ENCODE data around the gene PTPA. TPM values are rescaled to one million over a fixed set of nuclear protein-coding genes. Genes with fewer than 3 reads are reported as not detected.
A peak's percentile ranks its signal among the peaks of the same experiment; 100 is the strongest.

PTPA gene
- total and polyA plus RNA-seq, 2 donors (not counting 3 experiments of a cell fraction or from before 2014, with no cell fraction given), result 97.7 to 121 TPM

GRCh38 chr9:129146441-129146941 lies 35.3 kb downstream of the PTPA start:
- Histone ChIP-seq H3K27me3 (ENCODE audit: control insufficient read depth in 2 of 2, insufficient read depth in 2 of 2, low read length in 2 of 2) (no peaks in the 10 kb centered on the region), H4K20me1 (replicated peaks; ENCODE audit: control insufficient read depth, extremely low read depth, insufficient read depth, low read length) (no peaks in the 10 kb centered on the region), H3K9ac (replicated peaks; ENCODE audit: extremely low read depth, insufficient read depth, low read length) (no peak overlapping the region), H3K4me3 (replicated peaks in 1 of 3; ENCODE audit: insufficient read depth in 1 of 3, low read depth in 1 of 3, low read length in 3 of 3) (no peak overlapping the region), H3K27ac (ENCODE audit: insufficient read depth, low read depth, low read length) (peak overlapping the region; percentile 31), H3K9me3 (replicated peaks; ENCODE audit: control insufficient read depth, insufficient read depth, low read length) (no peaks in the 10 kb centered on the region), H3K79me2 (ENCODE audit: control insufficient read depth, insufficient read depth, low read length) (peaks cover 4% of the 10 kb centered on the region), H3K9me1 (replicated peaks; ENCODE audit: control insufficient read depth, extremely low read depth, insufficient read depth, low read length) (no peaks in the 10 kb centered on the region), H3K4me2 (ENCODE audit: insufficient read depth, low read length) (no peak overlapping the region), H2AFZ (ENCODE audit: low read depth, low read length) (no peak overlapping the region), H3K36me3 (ENCODE audit: control insufficient read depth in 2 of 2, extremely low read depth in 1 of 2, insufficient read depth in 2 of 2, low read length in 2 of 2) (no peaks in the 10 kb centered on the region), H3K4me1 (ENCODE audit: control insufficient read depth, extremely low read depth, insufficient read depth, low read length) (peaks cover 29% of the 10 kb centered on the region)
- dilution Hi-C loops (cut with MboI; ENCODE audit: extremely low pct_ligation_motif_present, low sequenced_read_pairs), result no loop called here
- ChIA-PET POLR2A (interaction anchor here (0.9 kb wide), 1 partner anchor 20 kb away, joined by 5 read pairs; no protein-coding TSS in a partner anchor), CTCF (interaction anchor here (0.6 to 9.5 kb wide), 7 partner anchors 10 to 375 kb away, joined by 3 to 287 read pairs (median 5); partner anchors contain the start of gene IER5L)
- intact Hi-C loops (cut with micrococcal nuclease), result no loop called here
- FAIRE-seq (no peak), DNase-seq (ENCODE audit: low read depth, low spot score) (peak; percentile 10)
- BruUV-seq (replicated peaks), result no TSS peak
- TF ChIP-seq GATA2 (IDR thresholded peaks at IDR 0.05; ENCODE audit: insufficient read depth, insufficient read length, low read depth, low read length), result no peak
- TF ChIP-seq CTCF (IDR thresholded peaks at IDR 0.05; ENCODE audit: extremely low read depth in 1 of 2, insufficient read depth in 1 of 2, low read depth in 1 of 2, low read length in 2 of 2), result no peak
- no peak for TF ChIP-seq EZH2 (IDR thresholded peaks at IDR 0.05; ENCODE audit: borderline replicate concordance, low read depth, low read length, severe bottlenecking)
- TF ChIP-seq JUN (IDR thresholded peaks at IDR 0.05; ENCODE audit: borderline replicate concordance, insufficient read depth, insufficient read length, low read depth), result no peak
- no peak for TF ChIP-seq MAX (IDR thresholded peaks at IDR 0.05; ENCODE audit: insufficient read depth, insufficient read length)
- TF ChIP-seq POLR2AphosphoS5 (IDR thresholded peaks at IDR 0.05; ENCODE audit: insufficient read depth, low read depth, low read length), result no peak
- no peak for TF ChIP-seq FOS (IDR thresholded peaks at IDR 0.05; ENCODE audit: borderline replicate concordance, insufficient read depth, low read length)
- no peak for TF ChIP-seq MYC (IDR thresholded peaks at IDR 0.05; ENCODE audit: low read depth, low read length)
- TF ChIP-seq POLR2A (IDR thresholded peaks at IDR 0.05; ENCODE audit: low read depth, low read length), result no peak

Measured in endothelial cell of umbilical vein (primary cell).